ENCODE results near the gene LUZP2.

DNA sequence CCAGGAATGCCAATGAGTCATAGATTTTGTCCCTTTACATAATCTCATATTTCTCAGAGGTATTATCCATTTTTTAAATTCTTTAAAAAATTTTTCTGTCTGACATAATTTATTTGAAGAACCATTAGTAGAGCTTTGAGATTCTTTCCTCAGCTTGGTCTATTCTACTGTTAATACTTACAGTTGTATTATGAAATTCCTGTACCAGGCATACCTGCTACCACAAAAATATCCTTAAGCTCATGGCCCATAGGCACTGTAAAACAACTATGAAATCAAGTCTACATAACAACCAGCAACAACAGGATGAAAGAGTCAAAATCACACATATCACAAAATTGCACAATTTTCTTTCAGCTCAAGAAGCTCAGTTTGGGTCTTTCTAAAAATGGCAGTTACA, 541.3 kb downstream of the LUZP2 start:
- TF ChIP-seq, protein P1, sequence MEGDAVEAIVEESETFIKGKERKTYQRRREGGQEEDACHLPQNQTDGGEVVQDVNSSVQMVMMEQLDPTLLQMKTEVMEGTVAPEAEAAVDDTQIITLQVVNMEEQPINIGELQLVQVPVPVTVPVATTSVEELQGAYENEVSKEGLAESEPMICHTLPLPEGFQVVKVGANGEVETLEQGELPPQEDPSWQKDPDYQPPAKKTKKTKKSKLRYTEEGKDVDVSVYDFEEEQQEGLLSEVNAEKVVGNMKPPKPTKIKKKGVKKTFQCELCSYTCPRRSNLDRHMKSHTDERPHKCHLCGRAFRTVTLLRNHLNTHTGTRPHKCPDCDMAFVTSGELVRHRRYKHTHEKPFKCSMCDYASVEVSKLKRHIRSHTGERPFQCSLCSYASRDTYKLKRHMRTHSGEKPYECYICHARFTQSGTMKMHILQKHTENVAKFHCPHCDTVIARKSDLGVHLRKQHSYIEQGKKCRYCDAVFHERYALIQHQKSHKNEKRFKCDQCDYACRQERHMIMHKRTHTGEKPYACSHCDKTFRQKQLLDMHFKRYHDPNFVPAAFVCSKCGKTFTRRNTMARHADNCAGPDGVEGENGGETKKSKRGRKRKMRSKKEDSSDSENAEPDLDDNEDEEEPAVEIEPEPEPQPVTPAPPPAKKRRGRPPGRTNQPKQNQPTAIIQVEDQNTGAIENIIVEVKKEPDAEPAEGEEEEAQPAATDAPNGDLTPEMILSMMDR (IDR thresholded peaks at IDR 0.05) = no peak
- TF ChIP-seq ZFX (IDR thresholded peaks at IDR 0.05; ENCODE audit: borderline replicate concordance) = no peak

All from 22Rv1 (cell line).